Measurements from ENCODE around the gene TWNK.
A peak's percentile ranks its signal among the peaks of the same experiment; 100 is the strongest.
"Not testable (repeated sequence)": the region's sequence is repeated elsewhere in the genome, so short reads cannot be mapped to it uniquely, and the experiment has no call there.

TWNK gene

GRCh38 chr10:100975397-100975796 lies 11.9 kb upstream of the TWNK start:
- ATAC-seq = not testable (repeated sequence)

DNA sequence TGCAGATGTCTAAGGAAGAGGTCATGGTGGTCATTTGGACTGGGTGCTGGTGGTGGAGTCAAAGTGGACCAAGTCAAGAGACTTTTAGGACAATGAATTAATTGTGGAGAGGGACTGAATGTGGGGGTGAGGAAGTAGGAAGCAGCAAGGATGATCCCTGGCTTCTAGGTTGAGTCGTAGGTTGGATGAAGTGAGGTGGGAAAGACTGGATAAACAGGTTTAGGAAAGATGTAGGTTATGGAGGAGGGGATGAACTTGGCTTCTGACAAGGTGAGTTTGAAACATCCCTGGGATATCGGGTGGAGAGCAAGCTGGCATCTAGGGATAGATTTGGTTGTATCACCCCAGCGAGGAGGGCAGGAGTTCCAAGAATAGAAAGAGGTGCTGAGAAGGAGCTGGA lies 10.4 kb upstream of the TWNK start:
- ATAC-seq = no peak

GRCh38 chr10:100977436-100977835 lies 9.9 kb upstream of the TWNK start:
- no peak for ATAC-seq

DNA sequence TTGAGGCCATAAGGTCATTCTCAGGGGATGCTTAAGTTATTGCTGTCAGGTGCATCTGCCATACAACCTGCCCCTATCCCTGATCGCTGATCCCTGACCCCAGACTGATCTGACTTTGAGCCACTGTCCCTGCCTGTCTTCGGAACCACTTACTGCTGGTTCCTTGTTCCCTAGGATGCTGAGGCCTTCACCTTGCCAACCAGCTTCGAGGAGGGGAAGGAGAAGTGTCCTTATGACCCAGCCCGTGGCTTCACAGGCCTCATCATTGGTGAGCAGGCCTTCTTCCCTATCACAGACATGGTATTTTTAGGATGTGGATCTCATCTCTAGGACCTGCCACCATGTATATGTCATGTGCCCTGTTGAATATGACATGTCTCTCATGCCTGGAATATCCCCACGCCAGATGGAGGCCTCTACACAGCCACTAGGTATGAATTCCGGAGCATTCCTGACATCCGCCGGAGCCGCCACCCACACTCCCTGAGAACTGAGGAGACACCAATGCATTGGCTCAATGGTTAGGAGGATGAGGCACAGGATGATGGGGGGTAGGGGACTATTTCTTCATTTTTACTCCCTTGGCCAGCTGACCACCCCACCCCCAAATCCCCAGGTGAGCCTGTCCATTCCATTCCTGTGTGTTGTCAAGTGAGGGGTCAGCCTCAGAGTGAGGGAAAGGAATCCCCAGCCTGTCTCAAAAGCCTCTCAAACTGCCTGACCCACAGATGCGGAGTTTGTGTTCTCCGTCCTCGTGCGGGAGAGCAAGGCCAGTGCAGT lies 9.0 kb upstream of the TWNK start:
- no peak for ATAC-seq

GRCh38 chr10:100978901-100979195 lies 8.5 kb upstream of the TWNK start:
- ATAC-seq = no peak

GRCh38 chr10:100979791-100980272 lies 7.5 kb upstream of the TWNK start:
- no peak for ATAC-seq

GRCh38 chr10:100980311-100980710 lies 7.0 kb upstream of the TWNK start:
- ATAC-seq = no peak

GRCh38 chr10:100980711-100981110 lies 6.6 kb upstream of the TWNK start:
- no peak for ATAC-seq

DNA sequence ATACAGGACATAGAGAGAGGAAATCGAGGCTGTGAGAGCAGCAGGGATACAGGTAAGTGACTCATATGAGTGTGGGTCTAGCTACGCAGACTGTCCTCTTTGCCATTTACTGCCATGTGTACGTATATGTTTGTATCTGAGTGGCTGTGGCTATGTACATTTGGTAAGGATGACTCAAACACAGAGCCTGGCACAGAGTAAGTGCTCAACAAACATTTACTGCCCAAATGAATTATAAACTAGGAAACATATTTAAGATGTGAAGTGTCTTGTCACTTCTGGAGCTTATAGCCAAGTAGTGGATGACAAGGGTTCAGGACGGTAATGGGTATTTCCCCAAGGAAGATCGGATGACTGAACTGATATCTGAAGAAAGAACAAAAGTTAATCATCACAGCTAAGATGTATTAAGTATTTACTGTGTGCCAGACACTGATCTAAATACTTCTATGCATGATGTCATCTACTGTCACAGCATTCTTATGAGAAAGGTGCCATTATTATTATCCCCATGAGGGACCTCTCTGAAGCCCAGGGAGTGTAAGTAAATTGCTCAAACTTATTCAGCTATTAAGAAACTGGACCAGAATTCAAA lies 6.1 kb upstream of the TWNK start:
- no peak for ATAC-seq

DNA sequence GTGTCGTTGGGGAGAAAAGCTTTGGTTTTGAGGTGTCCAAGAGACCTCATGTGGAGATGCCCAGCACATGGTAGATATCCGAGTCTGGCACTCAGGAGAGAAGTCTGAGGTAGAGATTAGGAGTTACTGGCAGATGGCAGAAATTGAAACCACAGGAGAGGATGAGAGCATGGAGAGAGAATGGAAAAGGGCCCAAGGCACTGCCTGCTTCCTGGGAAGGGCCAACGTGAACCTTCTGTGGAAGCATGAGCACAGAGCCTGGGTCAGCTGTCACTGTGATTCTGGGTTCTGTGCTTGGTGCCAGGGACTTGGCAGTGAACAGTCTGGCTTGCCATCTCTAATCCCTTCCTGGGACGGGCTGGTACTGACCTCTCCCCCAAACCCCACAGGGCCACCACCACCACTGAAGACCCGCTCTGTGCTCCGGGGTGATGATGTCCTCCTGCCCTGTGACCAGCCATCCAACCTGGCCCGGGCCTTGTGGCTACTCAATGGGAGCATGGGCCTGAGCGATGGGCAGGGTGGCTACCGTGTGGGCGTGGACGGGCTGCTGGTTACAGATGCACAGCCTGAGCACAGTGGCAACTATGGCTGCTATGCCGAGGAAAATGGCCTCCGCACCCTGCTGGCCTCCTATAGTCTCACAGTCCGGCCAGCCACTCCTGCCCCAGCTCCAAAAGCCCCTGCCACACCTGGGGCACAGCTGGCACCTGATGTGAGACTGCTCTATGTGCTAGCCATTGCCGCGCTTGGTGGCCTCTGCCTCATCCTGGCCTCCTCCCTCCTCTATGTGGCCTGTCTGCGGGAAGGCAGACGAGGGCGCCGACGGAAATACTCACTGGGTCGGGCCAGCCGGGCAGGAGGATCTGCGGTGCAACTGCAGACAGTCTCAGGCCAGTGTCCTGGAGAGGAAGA lies 4.2 kb upstream of the TWNK start:
- no peak for ATAC-seq

DNA sequence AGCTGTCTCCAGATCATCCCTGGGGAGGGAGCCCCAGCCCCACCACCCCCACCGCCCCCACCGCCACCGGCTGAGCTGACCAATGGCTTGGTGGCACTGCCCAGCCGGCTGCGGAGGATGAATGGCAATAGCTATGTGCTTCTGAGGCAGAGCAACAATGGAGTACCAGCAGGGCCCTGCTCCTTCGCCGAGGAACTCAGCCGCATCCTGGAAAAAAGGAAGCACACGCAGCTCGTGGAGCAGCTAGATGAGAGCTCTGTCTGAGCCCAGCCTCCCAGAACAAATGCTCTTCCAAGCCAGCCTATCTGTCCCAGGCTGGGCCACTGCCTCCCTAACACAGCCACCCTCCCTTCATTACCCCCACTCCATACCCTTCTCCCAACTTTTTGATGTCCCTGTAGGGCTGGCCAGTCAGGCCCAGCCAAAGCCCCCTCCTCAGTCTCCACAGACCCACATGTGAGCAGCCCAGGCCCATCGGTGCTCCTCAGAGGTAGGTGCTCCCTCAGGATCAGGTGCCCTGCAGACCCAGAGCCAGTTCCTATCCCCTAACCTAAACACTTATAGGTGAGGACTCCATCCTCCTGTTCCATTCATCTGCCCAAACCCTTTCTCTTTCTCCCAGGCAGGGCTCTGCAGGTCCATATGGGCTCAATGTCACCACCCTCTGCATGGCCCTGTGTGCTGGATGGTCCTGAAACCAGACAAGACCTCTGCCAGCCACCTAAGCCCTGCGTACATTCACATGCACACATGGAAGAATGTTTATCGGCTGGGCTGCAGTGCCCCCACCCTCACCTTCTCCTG lies 3.3 kb upstream of the TWNK start:
- ATAC-seq = no peak

- no peak for ATAC-seq
Observed at GRCh38 chr10:100984672-100985177, 2.6 kb upstream of the TWNK start.

DNA sequence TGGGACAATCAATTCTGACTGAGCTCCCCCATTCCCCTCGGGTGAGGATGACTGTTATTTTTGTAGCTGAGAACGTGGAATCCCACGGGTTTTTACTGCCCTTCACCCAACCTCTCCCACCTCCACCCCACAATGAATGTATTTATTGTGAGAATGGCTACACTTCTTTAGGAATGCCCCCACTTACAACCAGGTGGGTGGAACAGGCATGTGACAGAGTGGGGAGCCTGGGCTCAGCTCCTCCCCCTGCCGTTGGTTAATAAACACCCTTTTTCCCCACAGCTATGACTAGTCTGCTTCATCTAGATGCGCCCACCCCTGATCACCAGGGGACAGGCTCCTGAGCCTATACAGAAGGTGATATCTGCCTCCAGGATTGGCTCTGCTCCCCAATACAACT lies 2.0 kb upstream of the TWNK start:
- no peak for ATAC-seq

- no peak for ATAC-seq
Observed at GRCh38 chr10:100986623-100986951, 756 bp upstream of the TWNK start.

- ATAC-seq = peak; percentile 15 to 23
Observed at GRCh38 chr10:100987685-100988049, 324 bp downstream of the TWNK start.

GRCh38 chr10:100988166-100988565 lies 823 bp downstream of the TWNK start:
- ATAC-seq = no peak

DNA sequence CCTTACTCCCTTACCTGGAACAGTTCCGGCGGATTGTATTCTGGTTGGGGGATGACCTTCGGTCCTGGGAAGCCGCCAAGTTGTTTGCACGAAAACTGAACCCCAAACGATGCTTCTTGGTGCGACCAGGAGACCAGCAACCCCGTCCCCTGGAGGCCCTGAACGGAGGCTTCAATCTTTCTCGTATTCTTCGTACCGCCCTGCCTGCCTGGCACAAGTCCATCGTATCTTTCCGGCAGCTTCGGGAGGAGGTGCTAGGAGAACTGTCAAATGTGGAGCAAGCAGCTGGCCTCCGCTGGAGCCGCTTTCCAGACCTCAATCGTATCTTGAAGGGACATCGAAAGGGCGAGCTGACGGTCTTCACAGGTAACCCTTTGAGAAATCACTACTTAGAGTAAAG lies 1.7 kb downstream of the TWNK start:
- no peak for ATAC-seq

DNA sequence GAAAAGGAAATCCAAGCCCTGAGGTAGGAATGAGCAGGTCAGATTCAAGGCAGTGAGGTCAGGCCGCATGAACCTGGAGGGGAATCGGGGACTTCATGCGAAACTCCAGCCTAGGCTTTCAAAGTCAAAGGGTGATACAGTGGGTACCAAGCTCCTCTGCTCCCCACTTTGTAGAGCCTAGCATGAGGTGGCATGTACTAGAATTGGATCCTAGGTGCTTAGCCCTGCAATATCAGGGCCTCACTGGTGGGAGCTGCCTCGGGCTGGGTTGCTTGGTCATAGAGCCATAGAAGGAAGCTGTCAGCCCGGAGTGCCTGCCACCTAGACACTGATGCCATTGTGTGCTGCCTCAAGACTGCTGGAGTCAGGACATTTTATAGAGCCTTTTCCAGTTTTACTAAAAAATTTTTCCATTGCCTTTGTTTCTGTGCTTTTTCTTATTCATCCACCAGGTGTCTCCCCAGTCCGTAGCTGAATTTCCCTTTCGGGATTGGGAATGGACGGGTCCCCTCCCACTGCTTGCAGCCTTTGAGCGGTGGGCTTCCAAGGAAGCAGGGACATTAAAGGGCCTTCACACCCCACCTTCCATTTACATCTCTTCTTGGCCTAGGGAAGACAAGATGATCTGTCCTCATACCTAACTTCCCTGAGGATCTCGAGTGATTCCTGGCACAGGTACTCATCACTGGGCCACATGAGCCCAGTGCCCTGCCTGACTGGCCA lies 6.8 kb downstream of the TWNK start:
- ATAC-seq = no peak

- ATAC-seq = no peak
Observed at GRCh38 chr10:100995181-100995580, 7.8 kb downstream of the TWNK start.

DNA sequence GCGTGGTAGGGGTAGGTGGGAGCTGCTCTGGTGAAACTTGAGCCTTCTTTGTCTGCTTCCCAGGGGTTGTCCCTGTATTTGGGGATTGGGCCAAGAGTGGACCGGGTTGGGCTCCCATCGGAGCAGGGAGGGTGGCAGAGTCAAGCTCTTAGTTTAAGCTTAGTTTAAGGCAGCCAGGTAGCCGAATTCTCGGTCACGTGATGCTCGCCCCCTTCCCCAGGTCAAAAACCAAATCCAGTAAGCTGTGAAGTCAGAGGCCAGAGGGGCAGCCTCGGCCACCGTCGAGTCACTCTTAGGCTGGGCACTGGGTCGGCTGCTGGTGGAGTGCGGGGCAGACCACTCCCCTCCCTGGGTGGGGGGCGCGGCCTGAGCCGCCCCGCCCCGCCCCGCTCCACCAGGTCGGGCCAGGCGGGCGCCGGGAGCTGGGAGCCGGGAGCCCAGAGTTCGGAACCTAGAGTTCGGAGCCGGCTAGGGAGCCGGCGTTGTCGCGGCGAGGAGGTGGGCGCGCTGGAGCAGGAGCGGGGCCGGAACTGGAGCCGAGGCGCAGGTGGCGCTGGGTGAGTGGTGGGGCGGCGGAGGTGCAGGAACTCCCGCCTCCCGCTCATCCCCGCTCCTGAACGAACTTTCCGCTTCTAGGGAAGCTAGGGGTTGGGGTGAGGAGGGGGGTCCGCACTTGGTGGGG lies 9.5 kb downstream of the TWNK start:
- ATAC-seq = peak; percentile 14 to 15

Measured in activated CD4-positive, CD25-positive, alpha-beta regulatory T cell treated with anti-CD3 and anti-CD28 coated beads, Interleukin-2, amount 50 U/mL, for 24 hours (primary cell).